Endothelial cell of hepatic sinusoid (primary cell): ENCODE results near the gene HSD3B7.

Experiments
- in situ Hi-C: cut with HindIII; loops from 2 replicates; pipeline ENCODE4 v1.10.0; 2017; ENCODE audit warnings: low sequenced_read_pairs

Gene HSD3B7

DNA sequence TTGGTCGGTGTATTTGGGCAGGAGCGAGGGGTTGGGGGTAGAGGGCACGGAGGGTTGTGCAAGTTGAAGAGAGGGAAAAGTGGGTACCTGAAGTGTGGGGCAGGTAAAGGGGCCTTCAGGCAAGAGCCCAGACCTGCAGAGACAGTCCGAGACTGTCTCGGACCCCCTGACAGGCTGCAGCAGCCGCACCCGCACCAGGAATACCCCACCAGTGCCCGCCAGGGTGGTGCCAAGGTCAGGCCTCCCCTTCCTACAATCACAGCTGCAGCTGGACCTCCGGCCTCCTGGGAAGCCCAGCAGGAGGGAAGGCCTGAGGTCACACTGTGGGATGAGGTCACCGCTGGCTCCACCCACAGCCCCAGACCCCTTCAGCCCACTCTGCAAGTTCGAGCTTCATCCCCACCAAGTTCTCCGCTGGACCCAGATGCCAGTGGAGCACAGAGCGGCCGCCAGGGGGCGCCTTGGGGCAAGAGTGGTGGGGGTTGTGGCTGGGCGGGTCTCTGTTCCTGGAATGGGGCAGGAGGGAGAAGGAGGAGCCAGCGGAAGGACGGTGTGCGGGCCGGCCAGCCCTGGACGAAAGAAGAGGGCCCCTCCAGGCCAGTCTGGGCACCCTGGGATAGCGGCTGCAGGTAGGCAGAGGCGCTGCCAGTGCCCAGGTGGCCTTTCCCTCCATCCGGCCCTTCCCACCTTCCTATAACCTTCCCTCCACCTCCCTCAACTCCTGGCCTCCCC lies at the start of gene HSD3B7:
Gene HSD3B7 (plus strand): TSS at position 539 of the 732 bp plus-strand sequence. CDS start 452 bp downstream, outside the sequence.
- in situ Hi-C loops = no loop called here

DNA sequence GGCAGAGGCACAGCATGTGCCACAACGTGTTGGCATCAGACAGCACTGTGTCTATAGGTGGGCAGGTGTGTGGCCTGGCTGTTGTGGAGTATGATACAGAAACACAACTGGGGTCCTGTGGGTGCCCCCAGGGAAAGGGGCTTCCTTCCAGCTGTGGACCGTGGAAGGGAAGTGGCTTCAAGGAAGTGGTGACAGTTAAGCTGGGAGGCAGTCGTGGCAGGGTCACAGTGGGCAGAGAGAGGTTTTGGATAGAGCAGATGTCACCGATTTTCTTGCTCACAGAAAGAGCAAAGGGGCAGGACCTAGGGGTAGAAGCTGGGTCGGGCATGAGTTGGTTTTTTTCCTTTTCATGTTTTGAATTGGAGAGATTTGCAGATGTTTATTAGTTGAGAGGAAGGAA lies 47.3 kb upstream of the HSD3B7 start:
- in situ Hi-C loops = loop anchor here (25.0 kb wide), 1 partner anchor 525 kb away; the partner anchor contains the start of genes ARMC5 and TGFB1I1

DNA sequence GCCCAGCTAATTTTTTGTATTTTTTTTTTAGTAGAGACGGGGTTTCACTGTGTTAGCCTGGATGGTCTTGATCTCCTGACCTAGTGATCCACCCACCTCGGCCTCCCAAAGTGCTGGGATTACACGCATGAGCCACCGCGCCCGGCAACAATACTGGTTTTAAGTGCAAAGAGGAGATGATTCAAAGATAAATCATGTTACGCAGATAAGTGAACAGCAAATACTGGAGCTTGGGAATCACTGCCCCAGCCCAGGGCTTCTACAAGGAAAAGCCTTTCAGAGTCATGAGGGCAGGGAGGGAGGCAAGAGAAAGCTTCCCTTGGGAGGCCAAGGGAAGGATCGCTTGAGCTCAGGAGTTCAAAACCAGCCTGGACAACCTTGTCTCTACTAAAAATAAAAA lies 45.4 kb upstream of the HSD3B7 start:
- in situ Hi-C loops = loop anchor here (25.0 kb wide), 1 partner anchor 523 kb away; the partner anchor contains the start of genes ARMC5 and TGFB1I1

DNA sequence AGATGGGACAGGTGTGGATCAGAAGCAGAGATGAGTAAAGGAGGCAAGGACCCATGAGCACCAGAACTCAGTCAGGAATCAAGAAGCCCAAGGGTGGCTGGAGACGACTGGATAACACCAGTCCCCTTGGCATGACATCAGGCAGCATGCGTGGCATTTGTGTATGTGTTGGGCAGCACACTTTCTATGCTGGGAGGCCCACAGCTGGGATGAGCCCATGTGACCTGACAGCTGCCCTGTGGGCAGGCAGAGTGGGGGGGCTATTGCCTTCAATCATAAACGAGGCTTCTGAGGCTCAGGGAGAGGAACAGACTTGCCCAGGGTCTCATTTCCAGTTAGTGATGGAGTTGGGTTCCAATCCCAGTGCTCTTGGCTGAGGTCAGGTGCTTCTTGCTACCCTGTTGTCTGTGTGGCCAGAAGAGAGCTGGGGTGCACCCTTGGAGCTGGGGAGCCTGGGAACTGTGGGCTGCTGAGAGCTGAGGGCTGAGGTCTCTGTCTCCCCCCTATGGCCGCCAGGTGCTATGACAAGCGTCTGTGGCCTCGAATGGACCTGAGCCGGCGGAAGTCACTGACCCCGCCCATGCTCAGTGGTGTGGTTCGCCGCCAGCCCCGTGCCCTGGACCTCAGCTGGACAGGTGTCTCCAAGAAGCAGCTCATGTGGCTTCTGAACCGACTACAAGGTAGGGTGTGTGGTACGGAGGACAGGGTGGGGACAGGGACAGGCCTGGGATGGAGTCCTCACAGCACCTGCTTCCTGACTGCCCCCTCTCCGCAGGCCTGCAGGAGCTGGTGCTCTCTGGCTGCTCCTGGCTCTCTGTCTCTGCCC lies 43.2 kb upstream of the HSD3B7 start:
- in situ Hi-C loops = loop anchor here (10.0 to 25.0 kb wide), 2 partner anchors 133 to 520 kb away; partner anchors contain the start of genes ARMC5, TGFB1I1, ZNF646 and ZNF668

DNA sequence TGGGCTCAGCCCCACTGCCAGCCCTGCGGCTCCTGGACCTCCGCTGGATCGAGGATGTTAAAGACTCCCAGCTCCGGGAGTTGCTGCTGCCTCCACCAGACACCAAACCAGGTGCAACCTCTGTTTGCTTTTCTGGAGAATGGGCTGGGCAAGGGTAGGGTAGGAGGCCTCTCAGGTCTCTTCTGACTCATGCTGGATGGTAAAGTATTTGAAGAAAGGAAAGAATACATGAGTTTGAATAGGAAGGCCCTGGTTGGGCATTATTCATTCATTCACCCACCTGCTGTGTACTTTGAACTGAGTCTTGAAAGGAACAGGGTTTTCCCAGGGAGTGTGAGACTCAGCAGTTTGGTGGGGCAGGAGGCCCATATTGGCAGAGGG lies 42.6 kb upstream of the HSD3B7 start:
- in situ Hi-C loops = loop anchor here (10.0 to 25.0 kb wide), 2 partner anchors 132 to 520 kb away; partner anchors contain the start of genes ARMC5, TGFB1I1, ZNF646 and ZNF668

DNA sequence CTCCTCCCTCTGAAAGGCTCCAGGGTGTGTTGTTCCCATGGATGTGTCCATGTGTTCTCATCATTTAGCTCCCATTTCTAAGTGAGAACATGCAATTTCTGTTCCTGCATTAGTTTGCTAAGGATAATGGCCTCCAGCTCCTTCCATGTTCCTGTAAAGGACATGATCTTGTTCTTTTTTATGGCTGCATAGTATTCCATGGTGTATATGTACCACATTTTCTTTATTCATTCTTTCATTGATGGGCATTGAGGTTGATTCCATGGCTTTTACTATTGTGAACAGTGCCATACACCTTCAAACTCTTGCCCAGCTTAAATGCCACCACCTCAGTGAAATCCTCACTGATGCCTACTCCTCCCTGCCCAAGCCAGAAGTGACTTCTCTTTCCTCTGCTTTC lies 40.7 kb upstream of the HSD3B7 start:
- in situ Hi-C loops = loop anchor here (10.0 to 25.0 kb wide), 2 partner anchors 130 to 518 kb away; partner anchors contain the start of genes ARMC5, TGFB1I1, ZNF646 and ZNF668

DNA sequence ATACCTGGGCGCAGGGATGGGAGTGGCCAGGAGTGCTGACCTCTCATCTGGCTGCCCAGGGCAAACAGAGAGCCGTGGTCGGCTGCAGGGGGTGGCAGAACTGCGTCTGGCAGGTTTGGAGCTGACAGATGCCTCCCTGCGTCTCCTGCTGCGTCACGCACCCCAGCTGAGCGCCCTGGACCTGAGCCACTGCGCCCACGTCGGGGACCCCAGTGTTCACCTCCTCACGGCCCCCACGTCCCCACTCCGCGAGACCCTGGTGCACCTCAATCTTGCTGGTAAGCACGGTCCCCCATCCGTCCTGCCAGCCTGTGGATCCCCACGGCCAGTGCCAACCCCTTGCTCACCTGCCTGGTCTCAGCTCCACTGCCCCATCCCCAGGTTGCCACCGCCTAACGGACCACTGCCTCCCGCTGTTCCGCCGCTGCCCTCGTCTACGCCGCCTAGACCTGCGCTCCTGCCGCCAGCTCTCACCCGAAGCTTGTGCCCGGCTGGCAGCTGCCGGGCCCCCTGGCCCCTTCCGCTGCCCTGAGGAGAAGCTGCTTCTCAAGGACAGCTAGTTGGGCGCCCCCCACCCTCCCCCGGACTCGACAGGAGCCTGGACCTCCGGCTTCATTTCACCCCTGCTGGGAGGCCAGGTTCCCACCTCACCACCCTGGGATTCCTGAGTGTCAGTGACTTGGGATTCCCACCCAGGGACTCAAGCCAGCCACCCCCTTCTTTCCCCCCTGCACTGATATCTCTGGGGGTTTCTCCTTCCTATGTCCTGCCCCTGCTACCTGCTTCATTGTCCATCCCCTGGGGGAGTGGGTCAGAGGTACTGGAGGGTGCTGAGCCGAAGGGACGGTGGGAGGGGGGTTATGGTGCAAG lies 38.1 kb upstream of the HSD3B7 start:
- in situ Hi-C loops = loop anchor here (5.0 to 25.0 kb wide), 5 partner anchors 55 to 515 kb away; partner anchors contain the start of genes ARMC5, TGFB1I1, ZNF646 and ZNF668

DNA sequence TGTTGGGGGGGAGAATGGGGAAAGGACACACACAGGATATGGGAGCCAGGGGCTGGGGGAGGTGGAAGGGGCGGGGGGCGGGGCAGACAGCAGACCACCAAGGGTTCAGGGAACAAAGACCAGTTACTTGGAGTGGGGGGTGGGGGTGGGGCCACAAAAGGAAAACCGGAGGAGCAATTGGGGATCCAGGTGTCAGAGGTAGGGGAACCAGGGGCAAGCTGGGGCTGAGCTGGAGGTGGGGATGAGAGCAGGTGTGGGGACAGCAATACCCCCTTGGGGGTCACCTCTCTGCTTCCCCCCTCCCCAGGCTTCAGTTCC lies 37.5 kb upstream of the HSD3B7 start:
- in situ Hi-C loops = loop anchor here (5.0 to 25.0 kb wide), 5 partner anchors 55 to 515 kb away; partner anchors contain the start of genes ARMC5, TGFB1I1, ZNF646 and ZNF668

DNA sequence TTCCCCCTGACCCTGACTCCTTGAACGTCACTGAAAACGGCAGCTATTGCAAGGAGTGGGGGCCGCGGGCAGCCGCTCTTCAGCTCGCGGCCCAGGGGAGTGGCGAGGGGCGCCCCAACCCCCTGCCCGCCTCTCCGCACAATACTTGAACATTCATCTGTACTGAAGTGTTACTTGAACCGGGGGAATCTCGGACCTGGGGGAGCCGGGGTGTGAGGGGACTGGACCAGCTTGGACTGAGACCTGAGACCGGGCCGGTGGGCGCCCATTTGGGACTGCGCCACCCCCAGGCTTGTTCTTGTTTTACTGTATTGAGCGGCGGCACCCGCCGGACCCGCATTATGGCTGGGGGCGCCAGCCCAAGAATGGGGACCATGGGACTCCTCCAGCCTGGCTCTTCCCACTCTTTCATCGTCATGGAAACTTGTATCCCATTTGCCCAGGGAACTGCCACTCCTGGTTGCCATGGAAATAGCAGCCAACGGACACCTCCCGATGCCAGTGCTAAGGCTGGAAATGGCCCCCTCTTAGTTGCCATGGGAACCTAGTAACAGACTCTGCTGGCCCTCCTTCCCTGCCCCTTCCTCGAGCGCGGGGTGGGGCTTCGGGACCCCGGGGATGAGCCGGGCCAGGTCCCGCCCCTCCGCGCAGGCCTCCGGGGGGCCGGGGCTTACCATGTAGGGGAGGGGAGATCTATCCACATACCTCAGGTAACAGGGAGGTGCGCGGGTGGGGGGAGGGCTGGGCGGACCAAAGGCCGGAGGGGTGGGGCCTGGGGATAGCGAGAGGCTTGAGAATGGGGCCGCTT lies 36.9 kb upstream of the HSD3B7 start:
- in situ Hi-C loops = loop anchor here (5.0 to 25.0 kb wide), 5 partner anchors 54 to 514 kb away; partner anchors contain the start of genes ARMC5, TGFB1I1, ZNF646 and ZNF668

DNA sequence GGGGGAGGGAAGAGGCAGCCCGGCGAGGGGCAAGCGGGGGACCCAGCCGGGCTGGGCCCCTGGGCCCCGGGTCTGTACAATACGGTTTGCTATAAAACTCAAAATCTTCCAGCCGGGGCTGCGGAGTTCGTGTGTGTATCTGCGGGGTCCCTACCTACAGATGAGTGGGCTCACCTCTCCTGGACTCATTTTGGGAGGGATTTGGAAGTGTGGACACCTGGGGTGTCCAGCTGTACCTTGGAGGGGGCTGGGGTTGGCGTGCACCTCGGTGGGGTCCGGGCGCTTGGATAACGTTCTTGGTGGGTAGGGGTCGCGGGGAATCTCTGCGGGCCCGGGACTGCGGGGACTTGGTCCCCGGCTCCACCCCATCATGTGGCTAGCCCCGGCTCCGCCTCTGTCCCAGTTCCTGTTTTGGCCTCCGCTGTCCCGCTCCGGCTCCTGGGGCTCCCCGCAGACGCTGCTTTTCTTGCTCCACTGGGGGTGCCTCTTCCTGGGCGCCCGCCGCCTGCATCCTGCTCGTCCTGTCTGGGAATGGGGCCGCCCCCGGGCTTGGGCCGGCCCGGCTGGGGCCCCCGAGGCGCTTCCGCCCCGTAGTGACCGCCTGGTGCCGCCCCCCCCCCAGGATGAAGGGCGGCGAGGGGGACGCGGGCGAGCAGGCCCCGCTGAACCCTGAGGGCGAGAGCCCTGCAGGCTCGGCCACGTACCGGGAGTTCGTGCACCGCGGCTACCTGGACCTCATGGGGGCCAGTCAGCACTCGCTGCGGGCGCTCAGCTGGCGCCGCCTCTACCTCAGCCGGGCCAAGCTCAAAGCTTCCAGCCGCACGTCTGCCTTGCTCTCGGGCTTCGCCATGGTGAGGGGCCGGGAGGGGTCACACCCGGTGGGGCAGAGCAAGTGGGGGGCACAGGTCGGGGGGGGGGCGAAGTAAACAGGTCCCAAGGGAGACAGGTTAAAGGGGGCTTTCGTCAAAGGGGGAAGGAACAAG lies 36.0 kb upstream of the HSD3B7 start, which contains the start of gene ORAI3:
Gene ORAI3 (plus strand): TSS at position 402 of the 983 bp plus-strand sequence. CDS start 222 bp downstream, at position 624.
- in situ Hi-C loops = loop anchor here (5.0 to 25.0 kb wide), 5 partner anchors 53 to 513 kb away; partner anchors contain the start of genes ARMC5, TGFB1I1, ZNF646 and ZNF668

DNA sequence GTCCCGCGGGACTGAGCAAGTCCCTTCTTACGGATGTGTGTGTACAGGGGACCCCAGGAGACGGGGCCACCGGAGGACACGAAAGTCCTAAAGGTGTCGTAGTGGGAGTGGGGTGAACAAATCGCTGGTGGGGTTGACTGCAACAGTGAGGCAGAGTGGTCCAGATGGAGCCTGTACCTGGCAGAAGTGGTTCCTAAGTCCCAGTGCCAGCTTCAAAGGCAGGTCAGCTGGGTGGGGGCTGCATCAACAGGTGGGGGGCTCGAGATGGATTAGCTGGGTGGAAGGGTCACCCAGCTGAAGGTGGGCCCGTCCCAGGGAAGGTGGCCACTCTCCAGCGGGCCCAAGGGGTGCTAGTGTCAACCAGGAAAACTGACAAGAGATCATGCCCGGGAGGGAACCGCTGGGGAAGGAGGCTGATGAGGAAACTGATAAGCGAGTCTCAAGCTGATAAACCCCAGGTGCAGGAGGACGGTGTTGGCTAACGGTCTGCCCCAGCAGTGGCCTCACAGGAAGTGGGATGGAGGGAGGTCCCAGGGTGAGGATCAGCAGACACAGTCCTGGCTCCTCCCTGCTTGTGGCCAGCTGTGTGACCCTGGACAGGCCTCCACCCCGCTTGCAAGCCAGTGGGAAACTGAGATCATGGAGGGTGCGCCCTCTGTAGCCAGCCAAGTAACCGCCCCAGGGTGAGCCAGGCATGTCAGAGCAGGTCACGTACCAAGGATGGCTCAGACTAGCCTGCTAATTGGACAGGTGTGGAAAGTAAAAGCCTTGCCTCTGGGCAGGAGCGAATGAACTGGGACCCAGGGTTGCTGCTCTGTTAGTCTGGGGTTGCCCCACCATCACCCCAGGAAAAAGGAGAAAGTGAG lies 35.1 kb upstream of the HSD3B7 start:
- in situ Hi-C loops = loop anchor here (5.0 to 25.0 kb wide), 5 partner anchors 52 to 512 kb away; partner anchors contain the start of genes ARMC5, TGFB1I1, ZNF646 and ZNF668

DNA sequence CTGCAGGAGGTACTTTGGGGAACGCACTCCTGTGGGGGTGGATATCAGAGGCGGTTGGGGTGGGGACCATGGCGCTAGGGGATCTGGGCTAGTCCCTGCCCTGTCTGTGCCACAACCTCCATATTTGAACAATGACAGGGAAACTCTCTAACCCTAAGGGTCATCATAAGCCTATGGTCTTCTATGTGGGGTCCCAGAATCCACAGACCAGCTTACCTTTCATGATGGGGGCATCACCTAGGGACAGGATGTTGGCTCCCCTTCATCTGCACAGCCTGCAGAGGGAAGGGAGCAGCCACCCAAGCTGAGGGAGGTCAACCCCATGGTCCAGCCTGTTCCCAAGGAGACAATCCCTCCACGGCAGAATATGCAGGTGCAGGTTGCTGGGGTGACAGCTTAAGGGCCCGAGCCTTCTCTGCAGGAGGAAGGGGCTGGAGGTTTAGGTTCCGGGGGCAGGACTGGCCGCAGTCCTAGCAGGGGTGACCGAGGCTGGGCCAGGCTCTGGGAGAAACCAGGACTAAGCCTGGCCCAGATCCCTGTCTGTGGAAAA lies 34.4 kb upstream of the HSD3B7 start:
- in situ Hi-C loops = no loop called here

DNA sequence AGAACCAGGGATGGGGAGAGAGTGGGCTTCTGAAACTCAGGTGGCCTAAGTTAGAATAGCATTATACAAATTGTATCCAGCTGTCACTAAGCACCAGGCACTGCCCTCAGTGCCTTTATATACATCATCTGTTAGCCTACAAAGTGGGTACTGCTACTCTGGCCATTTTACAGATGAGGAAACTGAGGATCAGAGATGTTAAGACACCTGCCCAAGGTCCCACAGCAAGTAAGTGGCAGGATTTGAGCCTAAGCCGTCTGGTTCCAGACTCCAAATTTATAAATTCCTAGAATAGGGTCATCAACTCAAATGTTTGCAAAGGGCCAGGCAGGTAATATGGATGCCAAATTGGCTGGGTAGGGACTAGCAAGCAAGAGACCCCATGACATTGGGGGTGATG lies 33.8 kb upstream of the HSD3B7 start:
- in situ Hi-C loops = no loop called here

DNA sequence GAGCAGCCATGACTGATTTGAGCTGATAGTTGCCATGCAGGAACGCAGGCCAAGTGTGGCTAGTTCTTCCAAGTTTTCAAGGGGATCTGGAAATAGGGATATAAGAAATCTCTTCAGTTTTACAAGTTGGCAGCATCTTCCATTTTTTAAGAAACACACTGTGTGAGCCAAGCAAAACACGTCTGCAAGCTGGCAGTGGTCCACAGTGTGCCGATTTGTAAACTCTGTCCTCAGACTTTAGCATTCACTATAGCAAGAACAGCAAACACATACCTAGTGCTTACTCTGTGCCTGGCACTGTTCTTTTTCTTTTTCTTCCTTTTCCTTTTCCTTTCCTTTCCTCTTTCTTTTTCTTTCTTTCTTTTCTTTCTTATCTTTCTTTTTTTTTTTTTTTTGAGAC lies 33.3 kb upstream of the HSD3B7 start:
- in situ Hi-C loops = no loop called here

DNA sequence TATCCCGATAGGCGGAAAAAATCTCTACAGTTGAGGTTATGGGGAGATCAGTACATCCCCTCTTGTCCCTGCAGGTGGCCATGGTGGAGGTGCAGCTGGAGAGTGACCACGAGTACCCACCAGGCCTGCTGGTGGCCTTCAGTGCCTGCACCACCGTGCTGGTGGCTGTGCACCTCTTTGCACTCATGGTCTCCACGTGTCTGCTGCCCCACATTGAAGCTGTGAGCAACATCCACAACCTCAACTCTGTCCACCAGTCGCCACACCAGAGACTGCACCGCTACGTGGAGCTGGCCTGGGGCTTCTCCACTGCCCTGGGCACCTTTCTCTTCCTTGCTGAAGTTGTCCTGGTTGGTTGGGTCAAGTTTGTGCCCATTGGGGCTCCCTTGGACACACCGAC lies 31.9 kb upstream of the HSD3B7 start:
- in situ Hi-C loops = no loop called here

DNA sequence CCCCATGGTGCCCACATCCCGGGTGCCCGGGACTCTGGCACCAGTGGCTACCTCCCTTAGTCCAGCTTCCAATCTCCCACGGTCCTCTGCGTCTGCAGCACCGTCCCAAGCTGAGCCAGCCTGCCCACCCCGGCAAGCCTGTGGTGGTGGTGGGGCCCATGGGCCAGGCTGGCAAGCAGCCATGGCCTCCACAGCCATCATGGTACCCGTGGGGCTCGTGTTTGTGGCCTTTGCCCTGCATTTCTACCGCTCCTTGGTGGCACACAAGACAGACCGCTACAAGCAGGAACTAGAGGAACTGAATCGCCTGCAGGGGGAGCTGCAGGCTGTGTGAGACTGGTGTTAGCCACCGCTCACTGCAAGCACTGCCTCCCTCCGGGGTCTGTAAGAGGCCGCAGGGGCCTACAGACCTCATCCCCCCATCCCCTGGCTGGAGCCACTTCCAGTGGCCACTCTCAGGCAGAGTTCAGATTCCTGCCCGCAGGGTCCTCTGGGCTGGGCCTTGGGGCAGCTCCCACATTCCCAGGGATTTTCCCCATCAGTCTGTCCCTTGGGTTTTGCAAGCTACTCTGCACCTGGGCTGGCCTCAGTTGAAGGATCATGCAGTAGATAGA lies 31.4 kb upstream of the HSD3B7 start:
- in situ Hi-C loops = no loop called here
